Stromal cell of bone marrow (primary cell): ENCODE data around the gene PALD1.

Experiments
- DNase-seq: peaks from one replicate; pipeline ENCODE4 v3.0.0-alpha.2; 2012; ENCODE audit warnings: low read depth

The PALD1 gene

DNA sequence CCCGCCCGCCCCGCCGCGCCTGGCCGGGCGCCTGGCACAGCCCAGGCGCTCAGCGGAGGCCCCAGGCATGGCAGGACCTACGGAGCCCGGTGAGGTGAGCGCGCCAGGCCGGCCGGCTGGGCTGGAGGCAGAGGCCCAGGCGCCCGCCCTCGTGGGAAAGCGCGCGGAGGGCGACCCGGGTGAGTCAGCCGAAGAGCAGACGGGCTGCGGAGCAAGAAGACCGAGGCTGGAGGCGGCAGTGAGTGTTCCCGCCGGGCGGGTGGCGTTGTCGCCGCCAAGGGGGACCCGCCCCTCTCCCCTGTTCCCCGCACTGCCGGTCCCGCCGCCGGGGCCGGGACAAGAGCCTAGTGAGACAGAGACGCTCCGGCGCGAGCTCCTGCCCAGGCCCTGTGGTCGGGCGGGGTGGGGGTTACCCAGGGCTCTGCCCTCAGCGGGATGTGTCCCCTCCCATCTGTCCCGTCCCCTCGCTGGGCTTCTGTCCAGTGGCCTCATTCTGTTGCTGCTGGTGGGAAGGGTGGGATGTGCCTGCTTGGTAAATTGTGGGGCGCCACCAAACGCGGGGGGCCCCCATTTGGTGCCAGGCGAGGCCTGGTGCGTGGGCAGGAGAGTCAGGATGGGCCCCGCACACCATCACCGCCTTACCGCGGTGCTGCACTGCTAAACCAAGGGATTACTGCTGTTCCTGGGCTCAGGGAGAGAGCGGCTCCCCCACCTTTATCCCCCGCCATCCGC lies 20.1 kb upstream of the PALD1 start:
- DNase-seq, result peak; percentile 53

DNA sequence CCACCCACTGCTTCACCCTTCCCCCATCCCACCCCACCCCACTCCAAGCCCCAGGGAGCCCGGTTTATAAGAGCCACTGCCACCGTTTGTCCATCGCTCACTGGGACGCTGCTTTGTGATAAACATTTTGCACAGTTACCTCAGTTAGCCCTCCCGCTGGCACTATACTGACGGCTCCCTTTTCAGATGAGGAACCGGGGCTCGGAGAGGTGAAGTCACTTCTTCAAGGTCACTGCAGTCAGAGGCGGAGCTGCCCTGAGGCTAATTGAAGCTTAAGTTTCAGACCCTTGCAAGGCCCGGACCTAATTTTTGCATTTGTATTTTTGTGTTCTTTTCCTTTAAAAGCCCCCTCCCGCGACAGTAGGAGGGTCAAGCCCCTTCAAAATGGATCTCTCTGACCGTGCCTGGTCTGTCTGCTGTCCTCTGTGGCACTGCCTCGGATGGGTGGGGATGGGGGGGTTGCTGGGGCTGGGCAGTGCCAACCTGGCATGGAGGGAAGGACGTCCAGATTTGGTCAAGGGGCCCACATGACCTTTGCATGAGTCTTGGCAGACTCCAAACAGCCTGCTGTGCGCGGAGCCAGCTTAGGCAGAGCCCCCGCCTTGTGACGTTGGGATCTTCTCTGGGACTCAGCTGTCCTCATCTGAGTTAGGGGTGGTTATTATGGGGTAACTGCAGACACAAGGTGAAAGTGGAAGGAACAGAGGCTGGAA lies 19.4 kb upstream of the PALD1 start:
- no peak for DNase-seq

DNA sequence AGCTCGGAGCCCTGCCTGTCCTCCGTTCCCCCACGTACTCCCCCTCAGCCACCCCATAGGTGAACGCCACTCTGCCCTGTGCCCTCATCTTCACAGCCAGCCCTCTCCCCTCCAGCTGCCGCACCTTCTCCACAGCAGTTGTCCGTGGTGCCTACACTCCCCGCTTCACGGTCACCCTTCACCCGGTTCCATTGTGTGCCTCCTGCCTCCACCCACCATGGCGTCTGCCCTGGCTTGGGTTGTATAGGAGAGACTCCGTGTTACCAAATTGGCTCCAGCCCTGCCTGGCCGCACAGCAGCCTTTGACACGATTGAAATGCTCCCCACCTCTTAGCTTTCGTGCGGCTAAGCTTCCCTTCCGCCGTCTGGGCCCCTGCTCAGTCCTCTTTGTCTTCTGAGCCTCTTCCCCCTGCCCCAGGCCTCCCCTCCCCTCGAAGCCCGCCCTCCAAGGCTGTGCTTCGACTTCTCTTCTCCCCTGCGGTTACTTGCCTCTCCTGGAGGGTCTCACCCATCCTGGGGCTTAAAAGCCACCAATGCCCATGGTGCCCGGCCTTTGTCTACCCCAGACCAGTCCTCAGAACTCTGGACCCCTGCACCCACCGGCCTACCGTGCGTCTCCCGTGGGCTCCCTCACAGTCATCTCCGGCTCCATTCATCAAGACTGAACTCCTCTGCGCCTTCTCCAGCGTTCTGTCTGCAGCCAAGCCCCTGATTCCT lies 18.6 kb upstream of the PALD1 start:
- no peak for DNase-seq

DNA sequence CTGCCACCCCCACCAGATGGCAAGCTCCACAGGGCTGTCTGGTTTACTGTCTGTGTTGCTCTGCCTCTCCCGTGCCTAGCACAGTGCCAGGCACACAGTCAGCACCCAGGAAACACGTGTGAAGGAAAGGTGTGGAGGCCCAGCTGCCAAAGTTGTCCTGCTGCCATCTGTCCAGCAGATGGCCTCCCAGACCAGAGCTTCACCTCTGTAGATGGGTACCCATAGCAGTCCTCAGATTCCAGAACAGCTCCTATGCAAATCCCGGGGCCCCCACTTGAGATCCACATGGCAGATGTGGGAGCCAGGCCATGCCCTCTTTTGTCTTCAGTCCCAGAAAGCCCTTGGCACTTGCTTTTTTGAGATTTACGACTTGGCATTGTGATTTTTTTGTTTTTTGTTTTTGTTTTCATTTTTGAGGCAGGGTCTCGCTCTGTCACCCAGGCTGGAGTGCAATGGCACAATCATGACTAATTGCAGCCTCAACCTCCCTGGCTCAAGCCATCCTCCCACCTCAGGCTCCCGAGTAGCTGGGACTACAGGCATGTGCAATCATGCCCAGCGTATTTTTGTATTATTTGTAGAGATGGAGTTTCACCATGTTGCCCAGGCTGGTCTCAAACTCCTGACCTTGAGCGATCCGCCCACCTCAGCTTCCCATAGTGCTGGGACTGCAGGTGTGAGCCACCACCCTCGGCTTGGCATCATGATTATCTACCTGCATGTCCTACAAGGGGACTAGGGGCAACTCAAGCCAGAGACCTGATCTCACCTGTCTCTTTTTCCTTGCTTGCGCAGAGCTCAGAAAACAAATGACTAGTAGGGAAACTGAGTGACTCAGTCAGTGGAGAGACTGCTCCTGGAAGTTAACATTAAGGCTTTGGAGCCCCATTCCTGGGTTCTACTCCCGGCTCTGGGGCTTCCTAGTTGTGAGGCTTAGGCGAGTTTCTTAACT lies 16.9 kb upstream of the PALD1 start:
- DNase-seq, result peak; percentile 22

DNA sequence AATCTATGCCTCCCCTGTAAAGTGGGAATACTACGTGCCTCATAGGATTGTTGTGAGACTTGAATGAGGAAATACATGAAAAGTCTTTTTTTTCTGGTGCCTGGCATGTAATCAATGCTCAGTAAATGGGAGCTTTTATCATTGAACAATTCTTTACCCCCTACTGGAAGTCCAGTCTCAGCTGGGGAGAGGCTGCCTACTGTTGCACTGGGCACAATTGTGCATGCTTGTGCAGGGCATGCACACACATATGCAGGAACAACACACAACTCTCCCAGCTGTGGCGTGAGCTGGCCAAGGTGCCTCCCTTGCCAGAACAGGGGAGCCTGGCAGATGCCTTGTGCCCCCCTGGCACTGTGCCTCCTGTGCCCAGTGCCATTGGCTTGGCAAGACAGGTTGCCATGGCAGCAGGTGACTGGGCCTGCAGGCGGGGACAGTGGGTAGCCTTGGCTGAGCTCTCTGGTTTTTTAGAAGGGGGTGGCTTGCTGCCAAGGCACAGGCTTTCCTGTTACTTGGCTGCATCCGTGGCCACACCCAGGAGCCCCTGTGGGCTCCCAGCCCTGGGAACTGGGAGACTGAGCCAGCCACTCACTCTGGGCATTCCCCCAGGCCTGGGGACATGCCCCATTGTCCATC lies 16.1 kb upstream of the PALD1 start:
- DNase-seq, result no peak

DNA sequence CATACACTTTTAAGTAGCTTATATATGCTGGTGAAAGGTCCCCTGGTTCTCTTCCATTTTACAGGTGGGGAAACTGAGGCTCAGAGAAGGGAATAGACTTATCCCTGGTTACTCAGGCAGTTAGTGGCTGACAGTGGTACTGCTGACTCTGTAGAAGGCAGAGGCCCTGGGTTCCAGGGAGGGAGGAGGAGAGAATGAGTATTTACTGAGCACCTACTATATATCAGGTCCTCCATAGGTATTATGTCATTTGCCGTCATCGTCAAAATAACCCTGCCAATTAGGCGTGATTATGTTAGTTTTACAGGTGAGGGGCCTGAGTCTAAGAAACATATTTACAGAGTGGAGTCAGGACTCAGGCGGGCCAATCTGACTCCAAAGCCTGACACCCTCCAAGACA lies 13.3 kb upstream of the PALD1 start:
- no peak for DNase-seq

DNA sequence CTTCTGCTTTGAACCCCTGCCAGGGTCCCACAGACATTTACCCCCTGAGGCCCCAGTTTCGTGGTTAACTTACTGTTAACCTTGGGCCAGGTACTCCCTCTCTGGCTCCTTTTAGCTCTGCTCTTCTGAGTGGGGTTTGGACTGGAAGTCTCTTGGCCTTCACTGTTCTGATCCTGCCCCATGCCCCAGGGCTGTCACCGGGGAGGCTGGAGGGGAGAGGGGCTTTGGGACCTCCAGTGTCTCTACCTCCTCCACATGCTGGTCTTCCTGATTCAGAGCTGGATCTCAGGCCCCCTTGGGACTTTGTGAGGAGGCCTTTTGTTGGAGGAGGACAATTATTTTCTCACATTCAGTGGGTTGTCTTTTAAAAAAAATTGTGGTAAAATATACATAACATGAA lies 12.7 kb upstream of the PALD1 start:
- DNase-seq, result no peak

DNA sequence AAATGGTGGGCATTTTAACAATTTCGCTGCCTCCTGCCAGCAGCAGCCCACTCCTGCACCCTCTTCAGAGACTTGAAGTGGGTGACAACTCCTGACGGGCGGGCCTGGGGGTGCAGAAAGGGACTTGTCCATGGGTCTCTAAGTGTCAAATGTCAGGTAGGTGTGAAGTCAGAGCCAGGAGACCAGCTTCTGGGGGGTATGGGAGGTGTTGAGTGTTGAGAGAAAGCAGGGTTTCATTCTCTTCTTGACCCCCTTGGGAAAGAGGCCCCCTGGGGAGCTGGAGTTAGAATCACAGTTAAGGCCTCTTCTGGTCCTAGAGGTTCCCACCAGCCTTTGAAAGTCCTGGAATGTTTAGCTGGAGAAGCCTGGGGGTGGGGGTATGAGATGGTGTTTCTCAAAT lies 11.6 kb upstream of the PALD1 start:
- no peak for DNase-seq

DNA sequence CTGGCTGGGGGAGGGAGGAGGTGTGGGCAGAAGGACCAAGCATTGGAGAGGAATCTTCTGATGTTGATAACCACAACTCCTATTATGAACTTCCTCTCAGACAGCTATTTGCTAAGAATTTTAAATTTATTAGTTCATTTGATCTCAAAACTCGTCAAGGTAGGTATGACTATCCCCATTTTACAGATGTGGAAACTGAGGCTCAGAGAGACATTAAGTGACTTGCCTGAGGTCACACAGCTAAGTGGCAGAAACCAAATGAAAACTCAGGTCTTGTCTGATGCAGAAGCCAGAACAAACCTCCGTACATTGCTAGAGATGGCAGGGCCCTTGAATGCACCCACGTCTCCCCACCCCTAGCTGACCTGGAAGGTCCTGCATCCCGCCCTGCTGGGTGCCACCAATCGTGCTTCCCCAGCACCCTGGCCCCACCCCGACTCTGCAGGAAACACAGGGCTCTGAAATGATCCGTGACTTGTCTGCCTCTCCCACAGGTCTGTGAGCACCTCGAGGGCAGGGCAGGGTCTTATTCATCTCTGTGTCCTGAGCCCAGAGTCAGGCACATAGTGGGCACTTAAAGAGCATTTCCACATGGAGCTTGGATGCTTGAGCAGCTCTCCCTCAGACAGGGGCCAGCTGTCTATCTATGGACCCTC lies 5.6 kb upstream of the PALD1 start:
- no peak for DNase-seq

DNA sequence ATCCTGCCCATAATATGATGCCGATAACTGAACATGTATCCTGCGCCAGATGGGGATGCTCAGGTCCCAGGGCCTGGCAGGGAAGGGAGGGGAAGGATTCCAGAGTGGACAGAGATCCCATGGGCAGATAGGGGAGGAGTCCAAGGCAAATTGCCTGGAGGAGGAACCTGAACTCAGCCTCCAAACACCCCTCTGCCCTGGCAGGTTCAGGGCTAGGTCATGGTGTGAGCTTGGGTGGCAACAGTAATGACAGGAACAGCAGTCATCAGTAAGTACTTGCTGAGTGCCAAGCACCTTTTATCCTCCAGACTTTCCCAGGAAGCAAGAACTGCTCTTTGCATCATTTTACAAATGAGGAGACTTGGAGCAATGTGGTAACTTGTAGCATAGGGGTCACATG lies 3.8 kb upstream of the PALD1 start:
- no peak for DNase-seq

DNA sequence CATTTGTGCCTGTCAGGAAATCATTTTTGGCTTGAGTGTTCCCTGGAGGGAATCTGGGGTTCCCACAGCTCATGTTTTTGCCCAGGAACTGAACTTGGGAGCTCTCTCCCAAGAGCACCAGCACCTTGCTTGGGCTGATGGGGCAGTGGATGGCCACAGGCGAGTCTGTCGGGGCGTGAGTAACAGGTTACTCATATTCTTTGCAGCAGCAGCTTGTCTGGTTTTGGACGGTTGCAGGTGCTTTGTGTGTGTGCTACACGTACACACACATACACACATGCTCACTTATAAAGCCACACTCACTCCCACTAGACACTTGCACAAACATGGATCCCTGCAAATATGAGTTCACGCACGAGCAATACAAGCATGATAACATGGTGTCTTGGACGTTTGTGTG lies 2.9 kb upstream of the PALD1 start:
- no peak for DNase-seq

DNA sequence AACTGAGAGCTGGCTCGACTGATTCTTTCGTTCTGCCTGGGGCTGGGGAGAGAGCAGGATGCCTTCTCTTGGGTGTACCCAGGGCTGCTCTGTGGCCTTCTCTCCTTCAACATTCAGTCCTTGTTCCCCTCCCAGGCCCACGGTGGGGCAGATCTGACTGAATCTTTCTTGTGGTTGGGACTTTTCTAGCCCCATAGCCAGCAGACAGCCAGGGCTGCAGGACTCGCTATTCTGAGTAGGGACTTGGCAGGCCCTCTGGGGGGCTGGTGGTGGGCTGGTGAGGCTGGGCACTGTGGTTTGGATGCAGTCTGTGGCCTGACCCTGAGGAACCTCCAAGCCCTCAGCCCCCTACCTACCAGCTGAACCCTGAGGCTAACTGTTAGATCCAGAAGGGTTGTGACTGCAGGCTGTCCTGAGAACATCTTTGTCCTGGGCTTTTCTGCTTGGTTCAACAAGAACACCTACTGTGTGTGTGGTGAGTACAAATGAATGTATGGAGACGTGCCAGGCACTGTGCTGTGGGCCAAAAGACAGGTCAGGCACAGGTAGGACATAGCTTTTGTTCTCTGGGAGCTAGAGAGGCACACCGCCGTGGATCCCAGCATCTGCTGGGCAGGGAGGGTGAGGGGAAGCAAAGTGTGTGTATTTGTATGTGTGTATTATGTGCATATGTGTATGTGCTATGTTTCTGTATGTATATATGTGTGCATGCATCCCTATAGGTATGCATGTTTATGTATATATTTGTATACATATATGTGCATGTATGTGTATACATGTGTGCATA lies 2.1 kb upstream of the PALD1 start:
- no peak for DNase-seq

DNA sequence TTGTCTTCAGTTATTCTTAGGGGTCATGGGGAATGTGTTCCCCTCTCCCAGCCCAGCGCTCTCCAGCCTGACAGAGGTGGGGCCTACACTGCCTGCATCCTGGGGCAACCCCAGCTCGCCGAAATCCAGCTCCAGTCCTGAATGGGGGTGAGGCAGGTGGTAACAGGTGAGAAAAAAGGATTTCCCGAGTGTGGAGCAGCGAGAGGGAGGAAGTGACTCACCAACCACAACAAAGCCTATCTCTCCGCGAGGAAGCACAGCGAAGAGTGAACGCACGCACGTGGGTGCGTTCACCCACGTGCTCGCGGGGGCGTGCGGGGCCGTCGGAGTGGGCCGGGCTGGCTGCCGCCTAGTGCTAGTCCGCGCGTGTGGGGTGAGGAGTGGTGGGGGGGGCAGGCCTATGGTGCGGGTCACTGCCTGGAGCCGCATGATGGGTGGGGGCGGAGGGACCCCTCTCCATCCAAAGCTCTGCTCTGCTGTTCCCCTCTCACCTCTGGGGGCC lies 855 bp upstream of the PALD1 start:
- no peak for DNase-seq

DNA sequence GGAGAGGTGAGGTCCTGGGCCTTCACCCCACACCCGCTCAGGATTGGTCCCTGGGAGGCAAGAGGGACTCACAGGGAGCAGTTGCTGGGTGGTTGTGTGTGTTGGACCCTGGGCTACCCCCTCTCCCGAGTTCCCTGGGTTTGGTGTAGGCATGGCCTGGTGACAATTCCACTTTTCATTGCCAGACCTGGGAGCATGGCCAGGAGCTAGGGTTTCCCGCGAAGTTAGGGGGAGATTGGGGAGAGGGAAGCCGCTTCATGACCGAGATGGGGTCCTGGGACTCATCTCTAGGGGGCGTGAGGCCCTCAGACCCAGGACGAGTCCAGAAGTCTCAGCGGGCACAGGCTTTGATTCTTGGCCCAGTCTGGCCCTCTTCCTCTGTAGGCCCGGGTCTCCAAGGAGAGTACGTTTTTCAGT lies 606 bp downstream of the PALD1 start:
- DNase-seq, result no peak

DNA sequence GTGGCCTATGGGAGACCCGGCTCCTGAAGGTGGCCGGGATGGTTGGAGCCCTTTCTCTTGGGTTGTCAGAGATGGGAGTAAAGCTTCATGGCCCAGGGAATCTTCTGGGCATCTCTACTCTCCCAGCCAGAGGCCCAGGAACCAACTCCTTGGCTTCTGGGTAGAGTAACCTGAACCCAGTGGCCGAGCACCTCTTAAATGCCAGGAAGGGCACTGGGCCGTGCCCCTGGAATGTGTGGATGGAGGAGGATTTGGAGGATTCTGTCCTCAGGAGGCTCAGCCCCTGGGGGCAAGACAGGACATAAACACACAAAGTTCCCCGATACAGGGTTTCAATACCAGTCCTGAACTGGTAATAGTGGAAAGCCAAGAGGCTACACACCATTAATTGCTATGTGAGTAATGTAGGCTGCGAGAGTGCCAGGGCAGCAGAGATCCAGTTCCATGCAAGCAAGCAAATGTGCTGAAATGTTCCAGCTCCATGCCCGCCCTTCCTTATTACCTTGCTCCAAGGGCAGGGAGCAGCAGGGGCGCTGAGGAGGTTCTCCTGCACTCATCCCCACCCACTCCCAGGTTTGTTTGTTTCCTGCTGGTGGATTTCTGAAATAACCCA lies 1.2 kb downstream of the PALD1 start:
- no peak for DNase-seq

DNA sequence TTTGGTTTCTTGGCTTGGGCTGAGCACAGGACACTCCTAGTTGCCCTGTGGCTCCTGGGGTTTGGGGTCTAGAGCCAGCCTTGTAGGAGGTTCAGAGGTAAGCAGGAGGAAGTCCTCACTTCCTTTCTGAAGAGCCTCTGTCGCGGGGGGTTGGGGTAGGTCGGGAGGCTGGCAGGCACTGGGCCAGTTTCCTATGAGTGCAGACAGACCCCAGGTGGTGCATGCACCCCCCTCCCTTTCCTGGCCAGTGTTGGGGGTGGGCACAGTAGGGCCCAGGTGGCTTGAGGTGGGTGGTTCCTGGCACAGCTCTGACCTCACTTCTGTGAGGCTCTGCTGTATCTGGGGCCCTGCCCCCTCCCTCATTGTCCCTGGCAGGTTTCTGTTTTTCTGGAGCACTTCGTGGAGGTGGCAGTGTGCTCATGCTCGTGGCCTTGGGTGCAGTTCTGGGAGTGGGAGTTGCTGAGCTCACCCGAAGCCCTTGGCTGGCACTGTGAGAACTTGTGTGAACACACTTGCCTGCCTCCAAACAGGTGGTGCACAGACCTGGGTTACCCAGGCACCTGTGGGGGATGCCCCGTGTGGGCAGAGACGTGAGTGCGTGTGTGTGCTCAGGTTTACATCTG lies 1.8 kb downstream of the PALD1 start:
- no peak for DNase-seq

DNA sequence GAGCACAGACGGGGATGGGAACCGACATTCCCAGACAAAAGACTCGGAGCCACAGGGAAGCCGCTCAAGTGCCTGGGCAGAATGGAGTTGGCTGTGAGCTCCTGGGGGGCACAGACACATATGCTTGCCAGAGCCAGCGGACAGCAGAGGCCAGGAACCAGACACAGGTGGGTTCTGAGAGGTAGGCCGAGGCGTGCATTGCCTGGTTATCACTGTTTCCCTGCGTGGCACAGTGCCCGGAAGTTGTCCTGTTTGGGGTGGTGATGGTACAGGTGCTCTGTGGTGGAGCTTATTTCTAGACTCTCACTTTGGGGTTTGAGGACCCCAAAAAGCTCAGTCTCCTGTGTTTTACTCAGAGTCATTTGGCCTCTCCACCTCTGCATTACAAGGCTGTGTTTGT lies 2.5 kb downstream of the PALD1 start:
- no peak for DNase-seq

DNA sequence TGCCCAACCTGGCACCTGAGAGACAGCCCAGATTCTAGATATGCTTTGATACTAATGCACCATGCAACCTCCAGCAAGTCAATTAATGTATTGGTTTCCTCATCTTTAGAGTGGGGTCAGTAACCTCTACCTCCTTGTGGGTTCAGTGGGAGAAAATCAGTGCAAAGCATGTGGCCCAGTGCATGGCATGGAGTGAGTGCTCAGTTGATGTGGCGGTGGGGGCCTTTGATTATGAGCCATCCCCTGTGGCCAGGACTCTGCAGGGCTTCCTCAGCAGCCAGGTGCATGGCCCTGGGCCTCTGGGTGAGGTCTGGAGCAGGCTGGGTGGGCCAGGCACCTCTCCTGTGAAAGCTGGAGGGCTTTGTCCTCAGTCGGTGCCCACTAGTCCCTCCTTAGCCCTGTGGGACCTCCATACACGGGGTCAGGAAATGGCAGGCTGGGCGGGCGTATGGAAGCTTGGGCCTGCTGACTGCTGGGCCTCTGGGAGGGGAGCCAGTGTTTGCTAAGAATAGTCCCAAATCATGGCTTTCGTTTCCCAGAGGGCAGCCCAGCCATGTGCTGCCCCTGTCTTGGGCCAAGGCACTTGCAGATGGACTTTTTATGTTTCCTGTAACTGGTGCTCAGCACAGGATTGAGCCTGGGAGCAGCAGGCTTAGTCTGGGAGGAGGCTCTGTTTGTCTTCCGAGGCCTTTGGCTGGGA lies 3.4 kb downstream of the PALD1 start:
- DNase-seq, result no peak
